GM12892 (cell line): Measurements from ENCODE around the gene SSR3.
A peak's percentile ranks its signal among the peaks of the same experiment; 100 is the strongest.

ENCODE experiments used
- POLR2A ChIP-seq: IDR thresholded peaks from 2 replicates; pipeline ENCODE4 v1.6.1; 2011; ENCODE audit warnings: low read depth, low read length, control low read depth
- POLR2AphosphoS5 ChIP-seq: IDR thresholded peaks from 2 replicates; pipeline ENCODE4 v1.6.1; 2011; ENCODE audit warnings: low read depth, low read length, control low read depth

- TF ChIP-seq POLR2AphosphoS5 (no peak), POLR2A (peak; percentile 13; the same call in 1 of the 2 replicates)
These were observed 19.7 kb downstream of the SSR3 start for GRCh38 chr3:156535162-156535627.
